GM12891 (cell line): ENCODE results near the gene LEKR1.

Experiments used
- POLR2A ChIP-seq: IDR thresholded peaks from 2 replicates; pipeline ENCODE4 v1.6.1; 2011; ENCODE audit warnings: low read depth, low read length, control low read depth
- POLR2AphosphoS5 ChIP-seq: IDR thresholded peaks from 2 replicates; pipeline ENCODE4 v1.6.1; 2011; ENCODE audit warnings: low read depth, low read length, control low read depth
- POU2F2 ChIP-seq: IDR thresholded peaks from 2 replicates; pipeline ENCODE4 v1.6.1; 2011; ENCODE audit warnings: low read depth, mild to moderate bottlenecking, control low read depth, low read length, moderate library complexity

DNA sequence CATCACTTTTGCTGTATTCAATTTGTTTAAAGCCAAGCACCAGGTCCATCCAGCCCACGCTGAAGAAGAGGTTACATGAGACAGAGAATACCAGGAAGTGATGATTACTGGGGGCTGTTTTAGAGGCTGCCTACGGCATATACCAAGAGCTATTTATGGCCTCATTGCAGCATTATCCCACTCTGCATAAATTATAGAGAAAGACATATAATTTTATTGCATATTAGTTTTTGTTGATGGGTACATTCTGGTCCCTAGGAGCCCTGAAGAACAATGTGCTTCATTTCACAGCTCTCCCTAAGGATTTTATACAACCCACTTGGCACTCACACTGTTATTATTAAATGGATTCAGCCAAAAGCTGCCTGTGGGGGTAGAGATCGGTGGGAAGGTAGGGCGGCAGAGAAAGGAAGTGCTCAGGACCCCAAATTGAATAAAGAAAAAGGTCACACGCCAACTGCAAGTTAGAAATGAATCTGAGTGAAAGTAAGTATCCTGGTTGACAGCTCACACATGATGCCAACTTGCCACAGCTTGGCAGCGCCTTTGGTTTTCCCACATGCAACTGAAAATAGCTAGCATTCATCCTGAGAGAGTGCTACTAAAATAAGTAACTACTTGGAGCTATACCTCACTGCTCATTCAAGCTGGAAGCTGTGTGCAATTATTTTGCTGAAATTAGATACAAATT is 260.1 kb downstream of the LEKR1 start:
- TF ChIP-seq POLR2A, result no peak
- TF ChIP-seq POLR2AphosphoS5, result no peak
- TF ChIP-seq POU2F2, result no peak
